LNCaP clone FGC (cell line): Measurements from ENCODE around the gene ZNF90.

Source experiments
- DNase-seq: peaks from one replicate; pipeline ENCODE4 v3.0.0-alpha.2; 2011; ENCODE audit warnings: low read depth
- H3K4me3 ChIP-seq: 2 replicates; pipeline ENCODE4 v1.5.1; 2011; ENCODE audit warnings: mild to moderate bottlenecking, low read depth, low read length, control low read depth
- TF ChIP-seq, protein P1 (sequence below): IDR thresholded peaks from 2 replicates; pipeline ENCODE4 v1.5.1; 2012; ENCODE audit warnings: mild to moderate bottlenecking; ENCODE audit not compliant: control insufficient read depth, insufficient read depth; ENCODE audit errors: extremely low read depth

ZNF90 gene

DNA sequence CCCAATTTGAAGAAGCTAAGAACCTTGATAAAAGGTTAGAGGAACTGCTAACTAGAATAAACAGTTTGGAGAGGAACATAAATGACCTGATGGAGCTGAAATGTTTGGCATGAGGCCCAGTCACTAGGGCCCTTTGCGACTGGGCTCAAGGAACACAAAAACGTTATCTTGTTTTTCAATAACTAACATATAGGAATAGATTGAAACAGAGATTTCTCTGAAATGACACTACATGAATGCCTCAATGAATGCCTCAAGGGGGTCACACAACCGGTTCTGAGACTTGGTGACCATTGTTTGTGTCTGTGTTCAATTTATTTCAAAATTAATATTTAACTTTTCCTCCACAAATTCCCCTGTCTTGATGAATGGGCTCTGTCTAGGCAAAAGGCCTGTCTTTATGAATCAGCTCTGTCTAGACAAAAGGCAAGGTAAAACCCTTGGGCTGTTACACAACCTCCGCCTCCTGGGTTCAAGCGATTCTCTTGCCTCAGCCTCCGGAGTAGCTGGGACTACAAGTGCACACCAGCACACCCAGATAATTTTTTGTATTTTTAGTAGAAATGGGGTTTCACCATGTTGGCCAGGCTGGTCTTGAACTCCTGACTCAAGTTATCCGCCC is 88.3 kb downstream of the ZNF90 start:
- TF ChIP-seq, protein P1, sequence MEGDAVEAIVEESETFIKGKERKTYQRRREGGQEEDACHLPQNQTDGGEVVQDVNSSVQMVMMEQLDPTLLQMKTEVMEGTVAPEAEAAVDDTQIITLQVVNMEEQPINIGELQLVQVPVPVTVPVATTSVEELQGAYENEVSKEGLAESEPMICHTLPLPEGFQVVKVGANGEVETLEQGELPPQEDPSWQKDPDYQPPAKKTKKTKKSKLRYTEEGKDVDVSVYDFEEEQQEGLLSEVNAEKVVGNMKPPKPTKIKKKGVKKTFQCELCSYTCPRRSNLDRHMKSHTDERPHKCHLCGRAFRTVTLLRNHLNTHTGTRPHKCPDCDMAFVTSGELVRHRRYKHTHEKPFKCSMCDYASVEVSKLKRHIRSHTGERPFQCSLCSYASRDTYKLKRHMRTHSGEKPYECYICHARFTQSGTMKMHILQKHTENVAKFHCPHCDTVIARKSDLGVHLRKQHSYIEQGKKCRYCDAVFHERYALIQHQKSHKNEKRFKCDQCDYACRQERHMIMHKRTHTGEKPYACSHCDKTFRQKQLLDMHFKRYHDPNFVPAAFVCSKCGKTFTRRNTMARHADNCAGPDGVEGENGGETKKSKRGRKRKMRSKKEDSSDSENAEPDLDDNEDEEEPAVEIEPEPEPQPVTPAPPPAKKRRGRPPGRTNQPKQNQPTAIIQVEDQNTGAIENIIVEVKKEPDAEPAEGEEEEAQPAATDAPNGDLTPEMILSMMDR, result no peak
- H3K4me3 ChIP-seq, result no peak overlapping the region
- DNase-seq, result no peak

DNA sequence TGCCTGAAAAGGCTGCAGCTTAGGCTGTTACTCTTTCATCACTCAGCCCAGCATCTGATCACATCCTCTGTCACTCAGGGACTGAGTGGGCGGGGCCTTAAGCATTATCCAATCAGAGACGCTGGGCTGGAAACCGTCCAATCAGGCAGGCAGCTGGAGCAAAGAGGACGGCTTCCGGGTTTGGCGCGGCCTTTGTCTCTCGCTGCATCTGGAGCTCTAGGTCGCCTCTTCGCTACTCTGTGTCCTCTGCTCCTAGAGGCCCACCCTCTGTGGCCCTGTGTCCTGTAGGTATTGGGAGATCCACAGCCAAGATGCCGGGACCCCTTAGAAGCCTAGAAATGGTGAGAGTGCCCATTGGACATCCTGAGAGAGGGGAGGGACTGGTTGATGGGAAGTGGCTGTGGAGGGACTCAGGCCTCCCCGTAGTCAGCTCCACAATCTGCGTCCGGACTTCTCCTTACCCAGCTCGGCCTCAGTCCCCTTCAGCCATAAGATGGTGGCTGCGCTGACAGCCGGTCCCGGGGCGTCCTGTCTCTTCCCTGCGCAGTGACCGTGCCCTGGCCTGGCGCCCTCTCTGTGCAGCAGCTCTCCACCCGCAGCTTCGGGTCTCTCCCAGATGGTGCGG is 89.3 kb downstream of the ZNF90 start, which contains the start of gene ZNF486:
TSS of gene ZNF486 (plus strand) at position 195 of the 625 bp plus-strand sequence. CDS start at position 312, 117 bp downstream.
- no peak for DNase-seq
- TF ChIP-seq, protein P1, result no peak
- peak within 1 kb of the TSS; percentile 15; the same call in 1 of the 2 replicates for H3K4me3 ChIP-seq

- H3K4me3 ChIP-seq, result no peak overlapping the region
- DNase-seq, result no peak
Observed at GRCh38 chr19:20167651-20168122, 89.9 kb downstream of the ZNF90 start.

More at GRCh38 chr19:20167651-20168122, 89.9 kb downstream of the ZNF90 start:
- TF ChIP-seq, protein P1, result no peak
